Embryonic facial prominence (tissue), 1 donor: ENCODE data around the gene TMEM54.
"Not testable (repeated sequence)": the region's sequence is repeated elsewhere in the genome, so short reads cannot be mapped to it uniquely, and the experiment has no call there.

ENCODE experiments used
- DNase-seq: peaks from one replicate; pipeline ENCODE4 v3.0.0-alpha.2; 2016; ENCODE audit errors: extremely low spot score

Gene TMEM54

GRCh38 chr1:32919811-32920733, 18.9 kb upstream of the TMEM54 start:
- DNase-seq, result no peak

- no peak for DNase-seq
These were observed 17.0 kb upstream of the TMEM54 start for GRCh38 chr1:32918179-32918578.

- DNase-seq, result no peak
These were observed 16.3 kb upstream of the TMEM54 start for GRCh38 chr1:32917521-32917920.

- DNase-seq, result no peak
These were observed 14.8 kb upstream of the TMEM54 start for GRCh38 chr1:32915766-32916706.

GRCh38 chr1:32910319-32910718, 9.1 kb upstream of the TMEM54 start:
- no peak for DNase-seq

- DNase-seq, result no peak
These were observed 6.2 kb upstream of the TMEM54 start for GRCh38 chr1:32907435-32907834.

GRCh38 chr1:32906654-32907053, 5.5 kb upstream of the TMEM54 start:
- DNase-seq, result no peak

- DNase-seq, result not testable (repeated sequence)
These were observed 4.4 kb upstream of the TMEM54 start for GRCh38 chr1:32905588-32905987.

GRCh38 chr1:32904797-32905196, 3.6 kb upstream of the TMEM54 start:
- no peak for DNase-seq

GRCh38 chr1:32903991-32904785, 3.0 kb upstream of the TMEM54 start:
- DNase-seq, result no peak

- DNase-seq, result no peak
These were observed 1.3 kb upstream of the TMEM54 start for GRCh38 chr1:32902535-32902920.

- no peak for DNase-seq
These were observed 790 bp upstream of the TMEM54 start for GRCh38 chr1:32901823-32902534.

GRCh38 chr1:32900371-32900955, 726 bp downstream of the TMEM54 start:
- DNase-seq, result no peak

GRCh38 chr1:32899586-32900296, 1.4 kb downstream of the TMEM54 start:
- DNase-seq, result no peak

GRCh38 chr1:32898958-32899357, 2.2 kb downstream of the TMEM54 start:
- DNase-seq, result no peak

GRCh38 chr1:32898056-32898455, 3.1 kb downstream of the TMEM54 start:
- no peak for DNase-seq

GRCh38 chr1:32897082-32898049, 3.8 kb downstream of the TMEM54 start:
- DNase-seq, result no peak

GRCh38 chr1:32896451-32896850, 4.7 kb downstream of the TMEM54 start:
- DNase-seq, result no peak
